Measurements from ENCODE around the gene MS4A18.
"Not testable (repeated sequence)": the region's sequence is repeated elsewhere in the genome, so short reads cannot be mapped to it uniquely, and the experiment has no call there.

MS4A18 gene

GRCh38 chr11:60739114-60739513 is 14.6 kb downstream of the MS4A18 start:
- DNase-seq (ENCODE audit: low read depth in 2 of 2), result no peak

GRCh38 chr11:60740573-60740972 is 16.1 kb downstream of the MS4A18 start:
- DNase-seq (ENCODE audit: low read depth in 2 of 2), result no peak

- DNase-seq (ENCODE audit: low read depth in 2 of 2), result no peak
Observed at GRCh38 chr11:60741421-60741820, 16.9 kb downstream of the MS4A18 start.

GRCh38 chr11:60743058-60743457 is 18.5 kb downstream of the MS4A18 start:
- DNase-seq (ENCODE audit: low read depth in 2 of 2), result no peak

GRCh38 chr11:60744114-60744513 is 19.6 kb downstream of the MS4A18 start:
- DNase-seq (ENCODE audit: low read depth in 2 of 2), result no peak

GRCh38 chr11:60747359-60747873 is 22.9 kb downstream of the MS4A18 start:
- no peak for DNase-seq (ENCODE audit: low read depth in 2 of 2)

GRCh38 chr11:60748225-60748624 is 23.7 kb downstream of the MS4A18 start:
- no peak for DNase-seq (ENCODE audit: low read depth in 2 of 2)

DNA sequence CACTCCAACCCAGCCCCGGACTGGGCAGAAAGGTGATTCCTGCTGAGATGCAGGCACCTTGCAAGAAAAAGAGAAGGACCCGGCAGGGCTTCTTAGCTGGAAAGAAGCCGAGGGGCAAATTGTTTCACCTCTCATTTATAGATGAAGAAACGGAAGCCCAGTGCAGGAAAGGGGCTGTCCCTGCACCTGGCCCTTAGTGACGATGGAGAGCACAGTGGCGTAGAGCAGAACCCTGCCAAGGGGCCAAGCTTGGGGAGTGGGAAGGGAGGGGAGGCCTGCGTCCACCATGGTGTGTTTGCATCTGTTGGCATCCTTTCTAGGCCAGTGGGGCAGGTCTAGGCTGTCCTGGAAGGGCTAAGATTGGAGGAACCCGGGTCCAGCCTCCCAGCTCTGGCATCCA is 24.3 kb downstream of the MS4A18 start:
- DNase-seq (ENCODE audit: low read depth in 2 of 2), result no peak

DNA sequence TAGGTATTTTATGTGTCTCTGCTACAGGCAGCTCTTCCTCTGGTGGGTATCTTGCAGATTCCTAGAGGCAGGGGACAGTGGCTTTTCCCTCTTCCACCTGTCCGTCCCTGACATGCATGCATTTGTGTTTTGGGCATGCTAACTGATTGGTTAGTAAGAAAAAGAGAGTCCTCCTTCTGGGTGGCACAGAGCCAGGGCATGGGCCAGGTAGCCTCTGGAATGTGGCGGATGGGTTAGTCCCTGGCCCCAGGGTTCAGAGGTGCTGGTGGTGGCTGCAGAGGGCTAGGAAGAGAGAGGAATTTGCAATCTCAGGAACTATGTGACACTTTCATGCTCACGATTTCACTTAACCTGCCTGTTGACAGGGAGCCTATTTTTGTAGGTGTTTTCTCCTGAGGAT is 26.4 kb downstream of the MS4A18 start:
- no peak for DNase-seq (ENCODE audit: low read depth in 2 of 2)

- DNase-seq (ENCODE audit: low read depth in 2 of 2), result no peak
Observed at GRCh38 chr11:60753309-60753708, 28.8 kb downstream of the MS4A18 start.

GRCh38 chr11:60754887-60755286 is 30.4 kb downstream of the MS4A18 start:
- no peak for DNase-seq (ENCODE audit: low read depth in 2 of 2)

GRCh38 chr11:60756307-60757032 is 31.9 kb downstream of the MS4A18 start, which contains the start of gene MS4A15:
MS4A15 (plus strand) TSS chr11:60756867; CDS start chr11:60763734, 6,867 bp downstream.
- no peak for DNase-seq (ENCODE audit: low read depth in 2 of 2)

GRCh38 chr11:60757231-60757800 is 32.8 kb downstream of the MS4A18 start:
- no peak for DNase-seq (ENCODE audit: low read depth in 2 of 2)

DNA sequence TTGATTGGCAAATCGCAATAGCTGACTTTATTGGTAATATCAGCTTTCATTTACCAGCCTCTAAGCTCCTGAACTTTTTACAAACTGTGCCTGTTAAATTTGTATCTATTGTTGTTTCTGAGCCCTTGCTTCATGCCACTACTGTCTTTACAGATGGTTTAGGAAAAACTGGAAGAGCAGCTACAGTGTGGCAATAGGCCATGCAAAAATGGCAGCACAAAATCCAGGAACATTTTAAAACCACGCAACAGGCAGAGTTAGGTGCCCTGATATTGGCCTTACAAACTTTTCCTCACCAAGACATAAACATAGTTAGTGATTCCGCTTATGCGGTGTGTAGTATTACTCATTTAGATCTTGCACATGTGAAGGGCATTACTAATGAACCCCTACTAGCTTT is 34.2 kb downstream of the MS4A18 start:
- not testable (repeated sequence) for DNase-seq (ENCODE audit: low read depth in 2 of 2)

DNA sequence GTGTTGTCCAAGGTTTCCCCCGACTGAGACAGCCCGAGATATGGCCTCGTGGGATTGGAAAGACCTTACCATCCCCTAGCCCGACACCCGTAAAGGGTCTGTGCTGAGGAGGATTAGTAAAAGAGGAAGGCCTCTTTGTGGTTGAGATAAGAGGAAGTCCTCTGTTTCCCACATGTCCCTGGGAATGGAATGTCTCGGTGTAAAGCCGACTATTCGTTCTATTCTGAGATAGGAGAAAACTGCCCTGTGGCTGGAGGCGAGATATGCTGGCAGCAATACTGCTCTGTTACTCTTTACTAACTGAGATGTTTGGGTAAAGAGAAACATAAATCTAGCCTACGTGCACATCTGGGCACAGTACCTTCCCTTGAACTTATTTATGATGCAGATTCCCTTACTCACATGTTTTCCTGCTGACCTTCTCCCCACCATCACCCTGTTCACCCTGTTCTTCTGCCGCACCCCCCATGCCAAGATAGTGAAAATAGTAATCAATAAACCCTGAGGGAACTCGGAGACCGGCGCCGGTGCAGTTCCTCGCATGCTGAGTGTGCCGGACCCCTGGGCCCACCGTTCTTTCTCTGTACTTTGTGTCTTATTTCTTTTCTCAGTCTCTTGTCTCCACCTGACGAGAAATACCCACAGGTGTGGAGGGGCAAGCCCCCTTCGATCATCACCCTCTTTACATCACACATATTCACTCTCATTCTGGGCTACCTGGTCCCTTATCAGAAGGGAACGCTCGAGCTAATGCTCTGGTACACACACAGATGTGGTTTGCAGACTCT is 35.1 kb downstream of the MS4A18 start:
- DNase-seq (ENCODE audit: low read depth in 2 of 2), result not testable (repeated sequence)

GRCh38 chr11:60761436-60762190 is 37.1 kb downstream of the MS4A18 start:
- no peak for DNase-seq (ENCODE audit: low read depth in 2 of 2)

DNA sequence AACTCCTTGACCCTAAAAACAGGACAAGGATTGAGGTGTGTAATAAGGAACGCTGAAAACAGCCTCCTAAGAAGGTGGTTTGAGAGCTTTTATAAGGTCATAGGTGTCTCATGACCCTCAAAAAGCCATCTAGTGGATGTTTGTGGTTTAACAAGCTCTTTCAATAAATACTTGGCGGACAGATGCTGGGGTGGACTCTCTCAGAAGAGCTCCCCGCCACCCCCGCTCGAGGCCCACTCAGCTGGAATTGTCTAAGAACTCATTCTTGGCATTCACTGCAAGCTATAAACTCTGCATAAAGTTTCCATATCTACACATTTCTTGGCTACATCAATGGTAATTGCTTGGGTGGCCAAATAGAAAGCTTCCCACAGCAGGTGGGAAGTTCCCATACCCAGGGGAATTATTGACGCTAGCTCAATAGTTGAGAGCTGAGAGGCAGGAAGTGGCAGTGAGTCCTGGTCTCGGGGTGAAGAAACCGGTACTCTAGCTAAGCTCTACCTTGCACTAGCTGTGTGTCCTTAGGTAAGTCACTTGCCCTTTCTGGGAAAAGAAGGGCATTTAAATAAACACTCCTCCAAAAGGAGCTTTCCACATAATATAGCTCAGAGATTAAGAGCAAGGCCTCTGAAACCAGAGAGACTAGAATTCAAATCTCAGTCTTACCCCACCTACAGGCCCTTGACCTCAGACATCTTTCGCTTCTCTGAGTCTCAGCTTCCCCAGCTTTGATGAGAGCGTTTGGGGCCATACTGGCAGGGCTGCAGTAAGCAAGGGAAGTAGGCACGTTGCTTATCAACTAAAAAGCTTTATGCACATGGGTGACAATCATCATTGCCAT is 38.6 kb downstream of the MS4A18 start:
- no peak for DNase-seq (ENCODE audit: low read depth in 2 of 2)

DNA sequence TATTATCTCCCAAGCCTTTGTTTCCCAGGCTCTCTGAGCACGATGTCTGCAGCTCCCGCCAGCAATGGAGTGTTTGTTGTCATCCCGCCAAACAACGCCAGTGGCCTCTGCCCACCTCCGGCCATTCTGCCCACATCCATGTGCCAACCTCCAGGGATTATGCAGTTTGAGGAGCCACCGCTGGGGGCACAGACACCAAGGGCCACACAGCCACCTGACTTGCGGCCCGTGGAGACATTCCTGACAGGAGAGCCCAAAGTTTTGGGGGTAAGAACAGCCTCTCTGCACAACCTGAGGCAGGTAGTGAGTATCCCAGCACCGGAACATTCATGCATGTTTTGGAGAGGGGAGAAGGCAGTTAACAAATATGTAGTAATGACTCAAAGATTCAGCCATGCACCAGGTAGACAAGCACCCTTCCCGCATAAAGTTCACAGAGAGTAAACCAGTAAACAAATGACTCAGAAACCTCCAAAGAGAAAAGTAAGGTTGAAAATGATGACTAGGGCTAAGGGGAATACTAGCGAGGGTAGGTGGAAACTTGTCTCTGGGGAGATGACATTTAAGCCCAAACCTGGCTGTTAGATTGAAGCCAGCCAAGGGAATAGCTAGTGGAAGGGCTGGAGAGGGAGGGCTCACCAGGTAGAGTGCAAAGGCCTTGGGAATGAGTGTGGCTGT is 39.3 kb downstream of the MS4A18 start:
- no peak for DNase-seq (ENCODE audit: low read depth in 2 of 2)

GRCh38 chr11:60764879-60765278 is 40.4 kb downstream of the MS4A18 start:
- DNase-seq (ENCODE audit: low read depth in 2 of 2), result no peak

GRCh38 chr11:60765355-60765754 is 40.8 kb downstream of the MS4A18 start:
- no peak for DNase-seq (ENCODE audit: low read depth in 2 of 2)
